GM12892 (cell line): ENCODE results near the gene EIF2S3B.
A peak's percentile ranks its signal among the peaks of the same experiment; 100 is the strongest.

Experiments
- DNase-seq: peaks from one replicate; pipeline ENCODE4 v3.0.0; 2011; ENCODE audit not compliant: insufficient read length
- FAIRE-seq: peaks from 2 replicates; lab custom pipeline; 2011; peaks lifted over from hg19 to GRCh38; lab: Jason Lieb, UNC
- POLR2A ChIP-seq: IDR thresholded peaks from 2 replicates; pipeline ENCODE4 v1.6.1; 2011; ENCODE audit warnings: low read depth, low read length, control low read depth
- POLR2AphosphoS5 ChIP-seq: IDR thresholded peaks from 2 replicates; pipeline ENCODE4 v1.6.1; 2011; ENCODE audit warnings: low read depth, low read length, control low read depth
- TAF1 ChIP-seq: IDR thresholded peaks from 2 replicates; pipeline ENCODE4 v1.6.1; 2011; ENCODE audit warnings: low read depth, mild to moderate bottlenecking, control low read depth, low read length, borderline replicate concordance

EIF2S3B gene

GRCh38 chr12:10511756-10512355 lies 6.2 kb downstream of the EIF2S3B start:
- FAIRE-seq (no peak), DNase-seq (no peak)
- TF ChIP-seq TAF1 (no peak), POLR2A (no peak), POLR2AphosphoS5 (no peak)

GRCh38 chr12:10512798-10513197 lies 7.1 kb downstream of the EIF2S3B start:
- FAIRE-seq: no peak
- no peak for TF ChIP-seq TAF1
- no peak for DNase-seq

GRCh38 chr12:10521555-10521954 lies 15.9 kb downstream of the EIF2S3B start:
- no peak for TF ChIP-seq POLR2AphosphoS5
- TF ChIP-seq POLR2A: no peak
- TF ChIP-seq TAF1: no peak

GRCh38 chr12:10528174-10528953 lies 22.7 kb downstream of the EIF2S3B start:
- no peak for DNase-seq
- no peak for FAIRE-seq
- TF ChIP-seq POLR2A (no peak), POLR2AphosphoS5 (no peak), TAF1 (no peak)

More at GRCh38 chr12:10521555-10521954, 15.9 kb downstream of the EIF2S3B start:
- peak; percentile 5 for FAIRE-seq
- no peak for DNase-seq

- FAIRE-seq: no peak
- TF ChIP-seq POLR2A (no peak), TAF1 (no peak), POLR2AphosphoS5 (no peak)
- no peak for DNase-seq
Observed at GRCh38 chr12:10529603-10530002, 23.9 kb downstream of the EIF2S3B start.

GRCh38 chr12:10537721-10538120 lies 32.0 kb downstream of the EIF2S3B start:
- FAIRE-seq (no peak), DNase-seq (no peak)
- TF ChIP-seq TAF1 (no peak), POLR2AphosphoS5 (no peak), POLR2A (no peak)

GRCh38 chr12:10540776-10541205 lies 35.1 kb downstream of the EIF2S3B start:
- peak; percentile 85 for FAIRE-seq
- TF ChIP-seq POLR2AphosphoS5: no peak
- TF ChIP-seq TAF1: no peak
- no peak for TF ChIP-seq POLR2A
- no peak for DNase-seq

- no peak for DNase-seq
- FAIRE-seq: no peak
- TF ChIP-seq POLR2A: no peak
- no peak for TF ChIP-seq POLR2AphosphoS5
- TF ChIP-seq TAF1: no peak
Observed at GRCh38 chr12:10543499-10543898, 37.8 kb downstream of the EIF2S3B start.

GRCh38 chr12:10551375-10551774 lies 45.7 kb downstream of the EIF2S3B start:
- TF ChIP-seq POLR2A: no peak
- TF ChIP-seq POLR2AphosphoS5: no peak
- no peak for TF ChIP-seq TAF1
- DNase-seq (no peak), FAIRE-seq (no peak)

GRCh38 chr12:10553148-10553547 lies 47.5 kb downstream of the EIF2S3B start:
- DNase-seq (no peak), FAIRE-seq (no peak)
- TF ChIP-seq TAF1 (no peak), POLR2AphosphoS5 (no peak), POLR2A (no peak)

GRCh38 chr12:10554228-10554755 lies 48.6 kb downstream of the EIF2S3B start:
- TF ChIP-seq POLR2A (no peak), TAF1 (no peak), POLR2AphosphoS5 (no peak)
- no peak for DNase-seq
- FAIRE-seq: no peak
